GM12864 (cell line): ENCODE measurements around the gene CER1.

Source experiments
- DNase-seq: peaks from one replicate; pipeline ENCODE4 v3.0.0-alpha.2; 2011; ENCODE audit warnings: low read depth
- H3K4me3 ChIP-seq: 2 replicates; pipeline ENCODE4 v1.5.1; 2011; ENCODE audit warnings: mild to moderate bottlenecking, low read depth, low read length, control low read depth
- CTCF ChIP-seq: IDR thresholded peaks from 2 replicates; pipeline ENCODE4 v1.5.1; 2011; ENCODE audit warnings: low read depth, mild to moderate bottlenecking, moderate library complexity, low read length, control low read depth, inconsistent platforms; ENCODE audit errors: missing control alignments

CER1 gene

DNA sequence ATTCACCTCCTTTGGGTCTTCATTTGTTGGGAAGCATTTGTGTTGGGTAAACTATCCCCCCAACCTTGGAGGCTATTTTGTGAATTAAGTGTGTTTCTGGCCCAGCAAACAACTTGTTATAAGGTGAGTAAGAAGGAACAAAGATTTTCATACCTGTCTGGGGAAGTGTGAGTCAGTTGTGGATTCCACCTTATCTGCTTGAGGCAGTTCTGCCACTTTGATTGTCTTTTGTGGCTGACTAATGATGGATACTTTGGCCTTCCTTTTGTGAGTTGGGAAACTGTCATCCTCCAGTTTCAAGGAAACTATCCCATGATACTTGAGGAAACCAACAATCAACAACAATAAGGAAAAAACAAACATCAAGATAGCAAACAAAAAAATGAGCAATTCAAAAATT lies 24.6 kb upstream of the CER1 start:
- no peak for DNase-seq
- TF ChIP-seq CTCF: no peak
- no peak overlapping the region for H3K4me3 ChIP-seq

DNA sequence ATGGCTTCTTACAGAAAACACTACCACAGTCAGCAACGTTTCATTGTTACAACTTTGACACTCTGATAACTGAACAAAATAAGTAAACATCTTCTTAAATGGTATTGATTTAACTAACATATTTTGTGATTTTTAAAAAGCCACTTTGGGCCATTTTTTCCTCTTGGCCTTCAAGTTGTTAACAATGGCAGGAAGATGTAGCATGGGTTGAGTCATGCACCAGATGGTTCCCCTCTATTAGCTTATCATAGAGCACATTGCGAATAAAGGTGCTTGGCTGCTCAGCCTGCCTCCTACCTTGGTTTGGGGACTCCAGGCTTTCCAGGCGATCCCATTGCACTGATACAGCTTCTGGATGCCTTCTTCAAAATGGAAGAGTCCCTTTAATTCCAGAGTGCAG lies 24.1 kb upstream of the CER1 start:
- no peak for TF ChIP-seq CTCF
- no peak overlapping the region for H3K4me3 ChIP-seq
- no peak for DNase-seq

GRCh38 chr9:14744768-14745167 lies 22.2 kb upstream of the CER1 start:
- no peak overlapping the region for H3K4me3 ChIP-seq
- no peak for TF ChIP-seq CTCF
- DNase-seq: no peak

DNA sequence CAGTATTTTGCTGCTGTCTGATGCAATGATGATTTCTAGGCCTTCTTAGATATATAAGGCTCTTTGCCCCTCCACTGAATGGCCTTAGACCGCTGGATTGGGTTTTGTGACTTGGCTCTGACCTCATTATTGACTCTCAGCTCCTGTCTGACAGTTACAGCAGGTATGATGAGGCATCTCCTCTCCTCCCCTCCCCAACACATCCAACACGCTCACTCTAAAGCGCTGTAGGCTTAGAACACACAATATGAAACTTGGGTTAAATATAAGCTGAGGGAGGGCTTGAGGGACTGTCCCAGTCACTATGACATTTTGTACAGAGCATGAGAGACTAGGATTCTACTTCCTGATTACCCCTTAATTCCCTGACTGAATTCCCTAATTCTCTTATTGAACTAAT lies 18.8 kb upstream of the CER1 start:
- no peak for TF ChIP-seq CTCF
- DNase-seq: no peak
- no peak overlapping the region for H3K4me3 ChIP-seq

GRCh38 chr9:14733133-14733532 lies 10.6 kb upstream of the CER1 start:
- no peak for DNase-seq
- H3K4me3 ChIP-seq: no peak overlapping the region
- TF ChIP-seq CTCF: no peak

DNA sequence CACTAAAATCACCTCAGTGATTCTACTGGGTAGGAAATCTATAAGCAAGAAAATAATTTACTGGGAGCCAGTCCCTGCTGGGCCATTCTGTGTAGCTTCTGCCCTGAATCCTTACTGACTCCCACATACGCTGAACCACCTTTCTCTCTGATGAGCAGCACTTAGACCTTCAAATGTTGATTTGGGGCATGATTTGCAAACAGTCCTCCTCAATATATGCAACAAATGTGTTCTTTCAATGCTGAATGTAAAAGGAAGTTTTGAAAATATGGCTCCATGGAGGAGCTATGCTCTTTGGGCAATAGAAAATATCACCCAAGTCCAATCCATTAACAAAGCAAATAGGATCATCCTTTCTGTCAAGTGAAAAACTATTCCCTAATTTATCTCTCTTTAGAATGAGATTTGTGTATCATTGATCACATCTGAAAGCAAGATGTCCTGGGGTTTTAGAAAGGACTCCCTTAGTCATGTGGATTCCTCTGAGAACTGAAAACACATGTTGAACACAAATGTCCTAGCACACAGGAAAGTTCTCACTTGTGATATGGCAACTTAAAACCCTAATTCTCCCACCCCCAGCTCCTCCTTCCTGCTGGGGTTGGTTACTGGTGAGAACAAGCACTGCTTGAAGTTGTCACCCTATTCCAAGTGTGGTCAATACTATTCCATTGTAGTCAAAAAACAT lies 8.9 kb upstream of the CER1 start:
- DNase-seq: no peak
- no peak overlapping the region for H3K4me3 ChIP-seq
- no peak for TF ChIP-seq CTCF

DNA sequence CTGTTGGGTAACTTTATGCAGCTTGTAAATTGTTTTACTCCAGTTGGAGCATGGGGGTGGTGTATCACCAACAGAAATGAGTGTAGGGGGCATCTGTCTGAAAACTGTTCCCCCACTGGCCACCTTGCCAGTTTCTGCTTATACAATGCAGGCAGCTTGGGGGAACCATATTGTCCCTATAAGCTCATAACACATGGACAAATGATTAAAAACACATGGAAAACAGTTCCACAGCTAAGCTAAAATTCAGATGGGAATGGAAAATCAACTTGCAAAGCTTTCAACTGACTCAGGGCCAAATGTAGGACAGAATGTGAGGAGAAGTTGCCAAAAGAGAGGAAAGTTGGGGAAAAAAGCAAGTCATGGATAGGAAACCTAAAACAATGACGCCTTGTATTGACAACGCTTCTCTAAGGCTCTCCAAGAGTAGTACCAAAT lies 7.9 kb upstream of the CER1 start:
- no peak overlapping the region for H3K4me3 ChIP-seq
- DNase-seq: no peak
- no peak for TF ChIP-seq CTCF
